Endothelial cell of umbilical vein (primary cell): ENCODE data around the gene ACTL6A. TPM values are rescaled to one million over a fixed set of nuclear protein-coding genes. Genes with fewer than 3 reads are reported as not detected.

ENCODE experiments used
- BruUV-seq: library from RNA; stranded (reverse); fragments of 400-500 nt; replicated peaks from 2 replicates; lab custom pipeline; 2021; lab: Mats Ljungman, UMichigan
- CTCF ChIA-PET: fragments of 300-600, 350-600 bp; sonication (Branson Sonifier 250); formaldehyde crosslinking; loops from one replicate; lab custom pipeline; 2021; ENCODE audit warnings: antibody characterized with exemption, inconsistent platforms; lab: Charles Lee
- POLR2A ChIA-PET: fragments of 300-600, 350-600 bp; sonication (Branson Sonifier 250); formaldehyde crosslinking; loops from one replicate; lab custom pipeline; 2021; ENCODE audit warnings: antibody characterized with exemption, inconsistent platforms; lab: Charles Lee
- DNase-seq: peaks from one replicate; pipeline ENCODE4 v3.0.0-alpha.2; 2011; ENCODE audit warnings: low read depth, low spot score
- FAIRE-seq: peaks from 2 replicates; lab custom pipeline; 2011; peaks lifted over from hg19 to GRCh38; lab: Jason Lieb, UNC
- H2AFZ ChIP-seq: 2 replicates; pipeline ENCODE4 v1.6.0; 2012; ENCODE audit warnings: low read depth, low read length, control low read depth, inconsistent platforms
- H3K27ac ChIP-seq: 2 replicates; pipeline ENCODE4 v1.5.1; 2011; ENCODE audit warnings: low read depth, mild to moderate bottlenecking, control low read depth, low read length, moderate library complexity; ENCODE audit not compliant: insufficient read depth
- H3K27me3 ChIP-seq, 2 experiments: 2 replicates each; pipeline versions ENCODE4 v1.6.0 to v1.6.1; 2011; ENCODE audit warnings: low read length in 2 of 2, mixed read lengths in 1 of 2; ENCODE audit not compliant: control insufficient read depth in 2 of 2, insufficient read depth in 2 of 2
- H3K36me3 ChIP-seq, 2 experiments: 2 replicates in 1 of 2; 3 replicates in 1 of 2; pipeline ENCODE4 v1.5.1; 2011; ENCODE audit warnings: low read length in 2 of 2, mild to moderate bottlenecking in 1 of 2, moderate library complexity in 1 of 2; ENCODE audit not compliant: control insufficient read depth in 2 of 2, insufficient read depth in 2 of 2; ENCODE audit errors: extremely low read depth in 1 of 2
- H3K4me1 ChIP-seq: 3 replicates; pipeline ENCODE4 v1.5.1; 2011; ENCODE audit warnings: mild to moderate bottlenecking, low read length; ENCODE audit not compliant: control insufficient read depth, insufficient read depth; ENCODE audit errors: extremely low read depth
- H3K4me2 ChIP-seq: 2 replicates; pipeline ENCODE4 v1.6.1; 2011; ENCODE audit warnings: low read length, control low read depth, mixed read lengths; ENCODE audit not compliant: insufficient read depth
- H3K4me3 ChIP-seq, 3 experiments: fragments of 200-600 bp in 1 of 3; sonication (generic), shearing (Covaris generic) in 1 of 3; replicated peaks in 1 of 3; 2 replicates each; pipeline ENCODE4 v1.5.1; 2011 to 2016; ENCODE audit warnings: control low read depth in 3 of 3, low read length in 3 of 3, mild to moderate bottlenecking in 2 of 3, inconsistent platforms in 1 of 3, low read depth in 1 of 3, moderate library complexity in 1 of 3; ENCODE audit not compliant: insufficient read depth in 1 of 3
- H3K79me2 ChIP-seq: 2 replicates; pipeline ENCODE4 v1.6.0; 2012; ENCODE audit warnings: low read length, inconsistent platforms; ENCODE audit not compliant: control insufficient read depth, insufficient read depth
- H3K9ac ChIP-seq: replicated peaks from 2 replicates; pipeline ENCODE3; 2011; ENCODE audit warnings: low read length, control low read depth; ENCODE audit not compliant: insufficient read depth; ENCODE audit errors: extremely low read depth
- H3K9me1 ChIP-seq: replicated peaks from 3 replicates; pipeline ENCODE4 v1.6.0; 2011; ENCODE audit warnings: mild to moderate bottlenecking, low read length; ENCODE audit not compliant: control insufficient read depth, insufficient read depth; ENCODE audit errors: extremely low read depth
- H3K9me3 ChIP-seq: replicated peaks from 2 replicates; pipeline ENCODE4 v1.5.1; 2012; ENCODE audit warnings: low read length, inconsistent platforms; ENCODE audit not compliant: control insufficient read depth, insufficient read depth
- H4K20me1 ChIP-seq: replicated peaks from 2 replicates; pipeline ENCODE3; 2011; ENCODE audit warnings: mild to moderate bottlenecking, low read length; ENCODE audit not compliant: control insufficient read depth, insufficient read depth; ENCODE audit errors: extremely low read depth
- CTCF ChIP-seq, 2 donors: IDR thresholded peaks; 1 replicate in 1 of 2; 2 replicates in 1 of 2; pipeline ENCODE4 v1.5.1; 2011; ENCODE audit warnings: low read length in 2 of 2, mild to moderate bottlenecking in 2 of 2, moderate library complexity in 2 of 2, control low read depth in 1 of 2, inconsistent platforms in 1 of 2, low read depth in 1 of 2; ENCODE audit not compliant: insufficient read depth in 1 of 2; ENCODE audit errors: extremely low read depth in 1 of 2
- EZH2 ChIP-seq: IDR thresholded peaks from 2 replicates; pipeline ENCODE4 v1.6.1; 2012; ENCODE audit warnings: borderline replicate concordance, low read depth, mild to moderate bottlenecking, moderate library complexity, low read length, inconsistent platforms; ENCODE audit not compliant: severe bottlenecking
- FOS ChIP-seq: IDR thresholded peaks from 2 replicates; pipeline ENCODE4 v1.6.1; 2011; ENCODE audit warnings: mild to moderate bottlenecking, low read length, moderate library complexity, borderline replicate concordance; ENCODE audit not compliant: insufficient read depth
- GATA2 ChIP-seq: IDR thresholded peaks from 2 replicates; pipeline ENCODE4 v1.7.0; 2011; ENCODE audit warnings: low read depth, mild to moderate bottlenecking, moderate library complexity, mixed read lengths, low read length; ENCODE audit not compliant: insufficient read length, insufficient read depth
- JUN ChIP-seq: IDR thresholded peaks from 2 replicates; pipeline ENCODE4 v1.6.1; 2011; ENCODE audit warnings: borderline replicate concordance, low read depth; ENCODE audit not compliant: insufficient read length, insufficient read depth
- MAX ChIP-seq: IDR thresholded peaks from 2 replicates; pipeline ENCODE4 v1.6.1; 2011; ENCODE audit not compliant: insufficient read depth, insufficient read length
- MYC ChIP-seq: IDR thresholded peaks from one replicate; pipeline ENCODE4 v1.6.1; 2011; ENCODE audit warnings: mild to moderate bottlenecking, low read depth, low read length
- POLR2A ChIP-seq: IDR thresholded peaks from 2 replicates; pipeline ENCODE4 v1.6.1; 2012; ENCODE audit warnings: low read depth, mild to moderate bottlenecking, control low read depth, low read length
- POLR2AphosphoS5 ChIP-seq: IDR thresholded peaks from 2 replicates; pipeline ENCODE4 v1.6.1; 2012; ENCODE audit warnings: low read depth, mild to moderate bottlenecking, control low read depth, low read length, moderate library complexity; ENCODE audit not compliant: insufficient read depth
- dilution Hi-C: fragments of 300-500 bp; cut with MboI; formaldehyde crosslinking; loops from one replicate; pipeline ENCODE4 v1.15.0; 2019; ENCODE audit warnings: low sequenced_read_pairs; ENCODE audit not compliant: extremely low pct_ligation_motif_present
- intact Hi-C: fragments of 100-400 bp; cut with micrococcal nuclease; formaldehyde crosslinking; loops from one replicate; pipeline ENCODE4 v1.10.0; 2022
- polyA plus RNA-seq, 4 experiments: library from polyadenylated mRNA; depleted of rRNA in 3 of 4; stranded (reverse) in 3 of 4; unstranded in 1 of 4; fragments of >200 nt; gene quantifications; 2 replicates each; pipeline versions ENCODE4 v1.2.1 to v1.2.3, GENCODE V29; 2011 to 2012; ENCODE audit warnings: missing spikeins in 1 of 4
- total RNA-seq: library from RNA; stranded (reverse); gene quantifications from 2 replicates; pipeline ENCODE4 v1.2.3, GENCODE V29; 2021

The ACTL6A gene
- total and polyA plus RNA-seq, 2 donors (not counting 3 experiments of a cell fraction or from before 2014, with no cell fraction given) = 68.3 to 96.2 TPM

- Histone ChIP-seq H3K79me2 (no peaks in the 10 kb centered on the region), H3K9ac (no peak overlapping the region), H3K4me2 (no peak overlapping the region), H3K36me3 (peaks cover 6 to 40% of the 10 kb centered on the region in 2 experiments), H2AFZ (no peak overlapping the region), H3K27me3 (no peaks in the 10 kb centered on the region), H3K27ac (no peak overlapping the region), H3K9me1 (no peaks in the 10 kb centered on the region), H3K9me3 (no peaks in the 10 kb centered on the region), H3K4me1 (no peaks in the 10 kb centered on the region), H4K20me1 (no peaks in the 10 kb centered on the region), H3K4me3 (no peak overlapping the region)
- CTCF ChIA-PET = interaction anchor here (0.6 to 0.8 kb wide), 2 partner anchors 59 to 161 kb away, joined by 3 read pairs; no protein-coding TSS in a partner anchor
- POLR2A ChIA-PET = no interaction called here
- no peak for FAIRE-seq
- no peak for TF ChIP-seq GATA2
- no peak for TF ChIP-seq FOS
- TF ChIP-seq POLR2A = no peak
- no peak for TF ChIP-seq MAX
- TF ChIP-seq JUN = no peak
- no peak for TF ChIP-seq MYC
- no peak for TF ChIP-seq CTCF (IDR thresholded peaks at IDR 0.05; ENCODE audit: extremely low read depth in 1 of 2, insufficient read depth in 1 of 2, low read depth in 1 of 2, low read length in 2 of 2)
- no peak for TF ChIP-seq POLR2AphosphoS5
- TF ChIP-seq EZH2 = no peak
- dilution Hi-C loops = no loop called here
- no TSS peak for BruUV-seq
- DNase-seq = no peak
- intact Hi-C loops = no loop called here
Observed at GRCh38 chr3:179590669-179591068, 27.9 kb downstream of the ACTL6A start.
